Measurements from ENCODE around the gene OTUB2.

The OTUB2 gene

GRCh38 chr14:94021001-94021400 lies 5.1 kb upstream of the OTUB2 start:
- no peak for DNase-seq (ENCODE audit: low spot score)

GRCh38 chr14:94021416-94022157 lies 4.6 kb upstream of the OTUB2 start:
- DNase-seq (ENCODE audit: low spot score), result no peak

GRCh38 chr14:94022532-94023411 lies 3.4 kb upstream of the OTUB2 start:
- DNase-seq (ENCODE audit: low spot score), result no peak

- no peak for DNase-seq (ENCODE audit: low spot score)
Measured at GRCh38 chr14:94024549-94024948, 1.6 kb upstream of the OTUB2 start.

GRCh38 chr14:94025720-94026119 lies 420 bp upstream of the OTUB2 start:
- DNase-seq (ENCODE audit: low spot score), result no peak

- no peak for DNase-seq (ENCODE audit: low spot score)
Measured at GRCh38 chr14:94026889-94027469, 839 bp downstream of the OTUB2 start.

- DNase-seq (ENCODE audit: low spot score), result no peak
Measured at GRCh38 chr14:94027566-94028449, 1.7 kb downstream of the OTUB2 start.

GRCh38 chr14:94028450-94028826 lies 2.3 kb downstream of the OTUB2 start:
- no peak for DNase-seq (ENCODE audit: low spot score)

GRCh38 chr14:94029265-94029664 lies 3.1 kb downstream of the OTUB2 start:
- no peak for DNase-seq (ENCODE audit: low spot score)

GRCh38 chr14:94029671-94030203 lies 3.6 kb downstream of the OTUB2 start:
- no peak for DNase-seq (ENCODE audit: low spot score)

GRCh38 chr14:94030571-94030970 lies 4.4 kb downstream of the OTUB2 start:
- no peak for DNase-seq (ENCODE audit: low spot score)

- no peak for DNase-seq (ENCODE audit: low spot score)
Measured at GRCh38 chr14:94031161-94031882, 5.2 kb downstream of the OTUB2 start.

- DNase-seq (ENCODE audit: low spot score), result no peak
Measured at GRCh38 chr14:94031883-94032279, 5.7 kb downstream of the OTUB2 start.

GRCh38 chr14:94034886-94035285 lies 8.7 kb downstream of the OTUB2 start:
- DNase-seq (ENCODE audit: low spot score), result no peak

GRCh38 chr14:94036313-94037167 lies 10.4 kb downstream of the OTUB2 start:
- DNase-seq (ENCODE audit: low spot score), result peak; percentile 55

GRCh38 chr14:94037954-94038353 lies 11.8 kb downstream of the OTUB2 start:
- DNase-seq (ENCODE audit: low spot score), result no peak

- no peak for DNase-seq (ENCODE audit: low spot score)
Measured at GRCh38 chr14:94038510-94038909, 12.4 kb downstream of the OTUB2 start.

- DNase-seq (ENCODE audit: low spot score), result no peak
Measured at GRCh38 chr14:94038921-94039629, 12.9 kb downstream of the OTUB2 start.

GRCh38 chr14:94040247-94040646 lies 14.1 kb downstream of the OTUB2 start:
- no peak for DNase-seq (ENCODE audit: low spot score)
